SK-N-MC (cell line): ENCODE results near the gene KMT2C.

ENCODE experiments used
- EZH2 ChIP-seq: fragments of 200-600 bp; sonication (generic); IDR thresholded peaks from one replicate; pipeline ENCODE4 v1.6.1; 2017; ENCODE audit warnings: antibody characterized with exemption
- POLR2AphosphoS5 ChIP-seq: IDR thresholded peaks from 2 replicates; pipeline ENCODE4 v1.6.1; 2012; ENCODE audit warnings: mild to moderate bottlenecking, low read depth, low read length, borderline replicate concordance

- no peak for TF ChIP-seq EZH2
- TF ChIP-seq POLR2AphosphoS5, result no peak
Measured at GRCh38 chr7:152133804-152134203, 302.0 kb downstream of the KMT2C start.
